Neural progenitor cell (in vitro differentiated cells): ENCODE measurements around the gene FFAR2.

Experiments used
- CTCF ChIP-seq: fragments of 200-600 bp; sonication (generic); IDR thresholded peaks from 2 replicates; pipeline ENCODE4 v1.5.1; 2017; ENCODE audit warnings: antibody characterized with exemption, mild to moderate bottlenecking
- EZH2 ChIP-seq: fragments of 200-600 bp; sonication (generic); IDR thresholded peaks from 2 replicates; pipeline ENCODE4 v1.6.1; 2017; ENCODE audit warnings: antibody characterized with exemption, mild to moderate bottlenecking, moderate library complexity
- EZH2phosphoT487 ChIP-seq: fragments of 200-600 bp; sonication (generic); IDR thresholded peaks from 2 replicates; pipeline ENCODE4 v1.6.1; 2017; ENCODE audit warnings: antibody characterized with exemption

GRCh38 chr19:35490364-35490763 lies 42.3 kb downstream of the FFAR2 start, which contains the start of gene KRTDAP:
- no peak for TF ChIP-seq CTCF
- TF ChIP-seq EZH2, result no peak
- no peak for TF ChIP-seq EZH2phosphoT487
